Activated CD8-positive, alpha-beta T cell treated with anti-CD3 and anti-CD28 coated beads, Interleukin-2, amount 10 ng/mL, durations not matched to agents 7 days and 5 days (primary cell): ENCODE measurements around the gene PIP4P1. TPM values are rescaled to one million over a fixed set of nuclear protein-coding genes. Genes with fewer than 3 reads are reported as not detected.
A peak's percentile ranks its signal among the peaks of the same experiment; 100 is the strongest.

Experiments
- ATAC-seq: fragments of 150-1000 bp; cut with Tn5 transposase; one replicate; pipeline ENCODE4 v1.10.0; 2021; ENCODE audit warnings: moderate library complexity
- CTCF ChIA-PET: fragments of 350-600 bp; sonication (Branson Sonifier 250); formaldehyde crosslinking; loops from one replicate; lab custom pipeline; 2021; ENCODE audit warnings: antibody characterized with exemption; lab: Charles Lee
- POLR2A ChIA-PET: fragments of 350-600 bp; sonication (Branson Sonifier 250); formaldehyde crosslinking; loops from one replicate; lab custom pipeline; 2021; ENCODE audit warnings: antibody characterized with exemption; lab: Charles Lee
- DNase-seq: peaks from one replicate; pipeline ENCODE4 v3.0.0-alpha.2; 2020
- H3K27ac Mint-ChIP-seq: one replicate; pipeline ENCODE4 v1.8.0; 2021; ENCODE audit warnings: mild to moderate bottlenecking, mixed read lengths
- H3K27me3 Mint-ChIP-seq: one replicate; pipeline ENCODE4 v1.8.0; 2021; ENCODE audit warnings: low read depth, mixed read lengths
- H3K36me3 Mint-ChIP-seq: one replicate; pipeline ENCODE4 v1.8.0; 2021; ENCODE audit warnings: low read depth, mixed read lengths
- H3K4me1 Mint-ChIP-seq: one replicate; pipeline ENCODE4 v1.8.0; 2021; ENCODE audit warnings: low read depth, mixed read lengths
- H3K4me3 Mint-ChIP-seq: one replicate; pipeline ENCODE4 v1.8.0; 2021; ENCODE audit warnings: mild to moderate bottlenecking, mixed read lengths
- H3K9me3 Mint-ChIP-seq: one replicate; pipeline ENCODE4 v1.8.0; 2022; ENCODE audit warnings: mixed read lengths; ENCODE audit not compliant: insufficient read depth
- total RNA-seq, 2 experiments: library from RNA; stranded (reverse); gene quantifications; one replicate each; pipeline ENCODE4 v1.2.3, GENCODE V29; 2021

PIP4P1 gene
- total RNA-seq, 2 experiments from 2014 or later = 31.3 to 31.6 TPM

GRCh38 chr14:20493634-20494033 is 32.4 kb upstream of the PIP4P1 start:
- ATAC-seq (no peak), DNase-seq (no peak)
- Mint-ChIP-seq H3K27me3 (peaks cover 1% of the 10 kb centered on the region), H3K9me3 (no peaks in the 10 kb centered on the region), H3K27ac (no peak overlapping the region), H3K4me1 (peaks cover 63% of the 10 kb centered on the region), H3K4me3 (no peak overlapping the region), H3K36me3 (no peaks in the 10 kb centered on the region)
- CTCF ChIA-PET = interaction anchor here (0.8 to 1.1 kb wide), 2 partner anchors 76 to 166 kb away, joined by 3 read pairs; no protein-coding TSS in a partner anchor
- POLR2A ChIA-PET = no interaction called here

GRCh38 chr14:20492486-20492885 is 31.3 kb upstream of the PIP4P1 start:
- H3K36me3 Mint-ChIP-seq = no peaks in the 10 kb centered on the region
- no peaks in the 10 kb centered on the region for H3K9me3 Mint-ChIP-seq
- POLR2A ChIA-PET = no interaction called here
- H3K27me3 Mint-ChIP-seq = peaks cover 1% of the 10 kb centered on the region
- DNase-seq (no peak), ATAC-seq (no peak)
- CTCF ChIA-PET = interaction anchor here (0.6 to 0.9 kb wide), 2 partner anchors 19 to 122 kb away, joined by 3 read pairs; no protein-coding TSS in a partner anchor
- no peak overlapping the region for H3K4me3 Mint-ChIP-seq
- no peak overlapping the region for H3K27ac Mint-ChIP-seq
- H3K4me1 Mint-ChIP-seq = peaks cover 71% of the 10 kb centered on the region

DNA sequence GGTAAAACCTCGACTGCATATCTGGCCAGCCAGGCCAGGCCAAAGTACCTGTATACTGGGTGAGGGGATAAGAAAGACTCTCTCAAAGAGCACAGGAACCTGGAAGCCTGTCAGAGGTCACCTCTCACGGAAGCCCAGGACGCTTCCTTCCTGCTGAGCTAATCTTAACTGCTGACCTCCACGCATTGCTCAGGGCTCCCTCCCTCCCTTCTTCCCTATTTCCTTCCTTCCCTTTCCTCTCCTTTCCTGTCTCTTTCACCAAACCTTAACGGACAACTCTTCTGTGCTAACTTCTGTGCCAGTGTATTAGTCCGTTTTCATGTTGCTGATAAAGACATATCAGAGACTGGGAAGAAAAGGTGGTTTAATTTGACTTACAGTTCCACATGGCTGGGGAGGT is 29.3 kb upstream of the PIP4P1 start:
- DNase-seq = no peak
- no peak for ATAC-seq
- ChIA-PET POLR2A (interaction anchor here (5.0 kb wide), 1 partner anchor 21 kb away, joined by 27 read pairs; the partner anchor contains the start of gene PNP), CTCF (interaction anchor here (1.3 kb wide), 1 partner anchor 40 kb away, joined by 3 read pairs; no protein-coding TSS in a partner anchor)
- H3K27me3 Mint-ChIP-seq = peaks cover 1% of the 10 kb centered on the region
- H3K4me3 Mint-ChIP-seq = no peak overlapping the region
- no peaks in the 10 kb centered on the region for H3K36me3 Mint-ChIP-seq
- H3K9me3 Mint-ChIP-seq = no peaks in the 10 kb centered on the region
- peak overlapping the region; percentile 89 for H3K27ac Mint-ChIP-seq
- H3K4me1 Mint-ChIP-seq = peaks cover 80% of the 10 kb centered on the region

DNA sequence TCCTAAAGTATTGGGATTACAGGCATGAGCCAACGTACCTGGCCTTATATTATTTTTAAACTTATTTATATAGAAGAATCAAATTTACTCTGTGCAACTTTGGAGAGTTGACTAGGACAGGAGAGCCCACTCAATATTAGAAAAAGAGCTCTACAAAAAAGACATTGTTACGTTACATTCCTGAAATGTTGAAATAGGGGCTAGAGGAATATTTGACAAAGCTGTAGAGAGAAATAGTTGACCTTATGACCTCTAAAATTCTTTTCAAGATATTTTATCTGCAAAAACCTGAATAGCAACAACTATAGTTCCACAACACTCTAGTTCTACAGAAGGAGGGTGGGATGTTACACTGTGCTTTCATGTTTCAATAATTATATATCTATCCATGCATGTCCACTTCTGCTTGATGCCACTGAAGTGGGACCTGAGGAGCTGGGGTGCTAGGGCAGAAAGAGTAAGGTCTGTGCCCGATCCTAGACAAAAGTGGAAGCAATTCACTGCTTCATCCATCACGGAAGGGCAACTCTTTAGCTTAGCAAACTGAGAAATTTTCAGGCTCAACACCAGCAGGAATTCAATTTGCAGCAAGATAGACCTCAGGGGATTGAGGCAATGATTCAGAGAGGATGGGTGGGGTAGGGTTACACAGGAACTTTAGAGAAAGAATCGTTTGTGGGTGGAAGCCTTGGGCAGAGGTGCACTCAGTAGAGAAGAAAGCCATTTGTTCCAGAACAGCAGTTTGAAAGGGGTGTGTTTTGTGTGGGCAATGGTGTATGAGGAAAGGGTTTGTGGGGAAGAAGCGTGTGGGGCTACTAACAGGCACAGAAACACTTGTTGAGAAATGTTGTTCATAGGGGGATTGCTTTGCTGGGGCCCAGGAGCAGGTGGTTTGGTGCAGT is 28.1 kb upstream of the PIP4P1 start:
- ATAC-seq = peak; percentile 70
- H3K4me3 Mint-ChIP-seq = peak overlapping the region; percentile 30
- POLR2A ChIA-PET = interaction anchor here (5.0 kb wide), 1 partner anchor 19 kb away, joined by 27 read pairs; the partner anchor contains the start of gene PNP
- peak; percentile 45 for DNase-seq
- CTCF ChIA-PET = interaction anchor here (0.8 to 1.4 kb wide), 5 partner anchors 9 to 202 kb away, joined by 3 to 4 read pairs (median 3); no protein-coding TSS in a partner anchor
- H3K27ac Mint-ChIP-seq = peak overlapping the region; percentile 89
- peaks cover 76% of the 10 kb centered on the region for H3K4me1 Mint-ChIP-seq
- peaks cover 1% of the 10 kb centered on the region for H3K27me3 Mint-ChIP-seq
- H3K9me3 Mint-ChIP-seq = no peaks in the 10 kb centered on the region
- no peaks in the 10 kb centered on the region for H3K36me3 Mint-ChIP-seq

- no peaks in the 10 kb centered on the region for H3K9me3 Mint-ChIP-seq
- ATAC-seq (no peak), DNase-seq (no peak)
- peak overlapping the region; percentile 5 for H3K4me3 Mint-ChIP-seq
- ChIA-PET POLR2A (interaction anchor here (5.0 kb wide), 1 partner anchor 17 kb away, joined by 27 read pairs; the partner anchor contains the start of gene PNP), CTCF (interaction anchor here (1.0 to 1.7 kb wide), 9 partner anchors 11 to 204 kb away, joined by 3 to 9 read pairs (median 6); no protein-coding TSS in a partner anchor)
- H3K27ac Mint-ChIP-seq = peak overlapping the region; percentile 81
- peaks cover 1% of the 10 kb centered on the region for H3K27me3 Mint-ChIP-seq
- H3K4me1 Mint-ChIP-seq = peaks cover 64% of the 10 kb centered on the region
- H3K36me3 Mint-ChIP-seq = no peaks in the 10 kb centered on the region
Observed at GRCh38 chr14:20487396-20487725, 26.1 kb upstream of the PIP4P1 start.

- DNase-seq = no peak
- H3K4me3 Mint-ChIP-seq = peak overlapping the region; percentile 5
Observed at GRCh38 chr14:20486684-20487395, 25.6 kb upstream of the PIP4P1 start.

DNA sequence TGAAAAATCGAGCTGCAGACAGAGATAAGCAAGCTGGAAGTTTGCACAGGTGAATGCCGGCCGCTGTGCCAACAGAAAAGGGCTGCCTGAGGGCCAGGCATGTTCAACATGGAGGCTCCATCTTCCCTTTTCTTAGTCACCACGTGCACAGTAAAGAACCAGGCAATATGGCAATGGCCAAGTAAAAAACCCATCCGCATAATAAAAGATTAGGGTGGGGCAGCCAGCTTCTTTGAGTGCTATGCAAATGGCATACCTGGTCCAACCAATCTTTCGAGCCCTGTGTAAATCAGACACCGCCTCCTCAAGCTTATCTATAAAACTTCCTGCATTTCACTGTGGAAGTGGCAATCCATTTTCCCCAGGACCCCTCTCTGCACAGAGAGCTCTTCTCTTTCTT is 24.7 kb upstream of the PIP4P1 start:
- ATAC-seq = no peak
- CTCF ChIA-PET = interaction anchor here (1.3 to 1.7 kb wide), 2 partner anchors 9 to 11 kb away, joined by 4 to 7 read pairs; no protein-coding TSS in a partner anchor
- Mint-ChIP-seq H3K4me1 (peaks cover 52% of the 10 kb centered on the region), H3K27ac (no peak overlapping the region), H3K4me3 (no peak overlapping the region), H3K36me3 (no peaks in the 10 kb centered on the region), H3K9me3 (no peaks in the 10 kb centered on the region), H3K27me3 (no peaks in the 10 kb centered on the region)
- POLR2A ChIA-PET = interaction anchor here (5.0 kb wide), 1 partner anchor 16 kb away, joined by 27 read pairs; the partner anchor contains the start of gene PNP
- no peak for DNase-seq

More at GRCh38 chr14:20486684-20487395, 25.6 kb upstream of the PIP4P1 start:
- Mint-ChIP-seq H3K4me1 (peaks cover 61% of the 10 kb centered on the region), H3K27me3 (peaks cover 1% of the 10 kb centered on the region), H3K9me3 (no peaks in the 10 kb centered on the region), H3K27ac (peak overlapping the region; percentile 81), H3K36me3 (no peaks in the 10 kb centered on the region)
- CTCF ChIA-PET = interaction anchor here (1.2 to 1.7 kb wide), 9 partner anchors 10 to 204 kb away, joined by 3 to 9 read pairs (median 6); no protein-coding TSS in a partner anchor
- no peak for ATAC-seq
- POLR2A ChIA-PET = interaction anchor here (0.6 to 5.0 kb wide), 2 partner anchors 17 to 547 kb away, joined by 4 to 27 read pairs; partner anchors contain the start of gene PNP

DNA sequence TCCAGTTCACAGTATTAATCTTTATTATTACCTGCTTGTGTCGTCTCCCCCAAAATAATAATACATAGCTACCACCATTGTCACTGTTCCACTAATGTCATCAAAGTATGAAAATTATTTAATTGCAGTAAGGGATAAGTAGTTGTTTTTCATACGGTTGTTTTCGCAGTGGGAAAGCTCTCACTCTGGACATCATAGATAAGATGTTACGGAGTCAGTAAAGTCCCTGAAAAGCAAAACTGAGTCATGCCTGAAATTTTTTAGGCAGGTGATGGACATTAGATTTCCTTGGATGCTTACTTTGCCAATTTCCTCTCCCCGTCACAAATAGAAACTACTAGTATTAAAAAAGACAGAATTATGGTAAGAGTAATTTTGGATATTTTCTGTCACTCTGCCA is 21.1 kb upstream of the PIP4P1 start:
- Mint-ChIP-seq H3K4me1 (peaks cover 33% of the 10 kb centered on the region), H3K27ac (no peak overlapping the region), H3K4me3 (no peak overlapping the region), H3K36me3 (peaks cover 23% of the 10 kb centered on the region), H3K27me3 (no peaks in the 10 kb centered on the region), H3K9me3 (no peaks in the 10 kb centered on the region)
- ATAC-seq (no peak), DNase-seq (no peak)
- CTCF ChIA-PET = interaction anchor here (2.0 kb wide), 1 partner anchor 12 kb away, joined by 6 read pairs; no protein-coding TSS in a partner anchor
- POLR2A ChIA-PET = no interaction called here

DNA sequence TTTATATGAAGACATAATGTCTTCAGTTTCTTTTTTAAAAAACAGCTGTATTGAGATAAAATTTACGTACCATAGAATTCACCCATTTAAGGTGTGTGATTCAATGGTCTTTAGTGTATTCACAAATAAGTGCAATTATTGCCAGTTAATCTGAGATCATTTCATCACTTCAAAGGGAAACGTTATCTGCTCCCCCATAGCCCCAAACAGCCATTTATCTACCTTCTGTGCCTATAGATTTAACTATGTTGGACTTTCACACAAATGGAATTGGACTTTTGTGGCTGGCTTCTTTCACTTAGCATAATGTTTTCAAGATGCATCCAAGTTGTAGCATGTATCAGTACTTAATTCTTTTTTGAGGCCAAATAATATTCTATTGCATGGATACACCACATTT is 17.7 kb upstream of the PIP4P1 start:
- DNase-seq (no peak), ATAC-seq (no peak)
- H3K4me1 Mint-ChIP-seq = peaks cover 47% of the 10 kb centered on the region
- ChIA-PET CTCF (interaction anchor here (0.9 to 1.7 kb wide), 3 partner anchors 23 to 152 kb away, joined by 3 to 4 read pairs (median 4); partner anchors contain the start of gene PARP2), POLR2A (interaction anchor here (0.6 to 4.0 kb wide), 5 partner anchors 9 to 39 kb away, joined by 3 to 27 read pairs (median 3); partner anchors contain the start of genes APEX1, OSGEP, PIP4P1 and PNP)
- no peak overlapping the region for H3K27ac Mint-ChIP-seq
- no peak overlapping the region for H3K4me3 Mint-ChIP-seq
- H3K27me3 Mint-ChIP-seq = no peaks in the 10 kb centered on the region
- peaks cover 58% of the 10 kb centered on the region for H3K36me3 Mint-ChIP-seq
- H3K9me3 Mint-ChIP-seq = no peaks in the 10 kb centered on the region

DNA sequence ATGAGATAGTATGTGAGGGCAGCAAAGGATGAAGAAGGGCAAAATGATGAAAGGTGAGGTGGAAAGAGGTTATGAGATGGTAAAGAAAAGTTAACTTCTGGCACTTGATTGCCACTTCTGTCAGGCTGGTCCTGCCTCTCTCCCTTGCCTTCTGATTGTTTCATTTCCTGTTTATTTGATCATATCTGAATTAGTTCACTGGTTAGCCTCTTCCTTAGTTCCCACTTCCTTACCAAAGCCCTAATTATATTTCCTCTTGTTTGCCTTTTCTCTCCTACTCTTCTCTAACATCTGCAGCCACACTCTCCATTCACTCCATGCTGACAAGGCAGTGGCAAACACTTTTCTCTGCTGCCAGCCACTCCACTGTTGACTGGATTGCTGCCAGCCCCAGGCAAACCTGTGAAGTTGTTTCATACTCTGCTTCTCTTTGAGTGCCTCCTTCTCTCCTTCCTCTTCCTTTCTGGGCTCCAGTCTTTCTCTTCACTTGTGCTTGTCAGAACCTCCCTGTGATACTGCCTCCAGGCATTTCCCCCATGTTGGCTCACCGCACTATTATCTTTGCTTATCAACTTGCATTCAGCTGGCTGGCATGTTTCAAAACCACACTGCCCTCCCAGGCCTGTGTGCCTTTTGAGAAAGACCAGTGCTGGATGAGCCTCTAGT is 16.1 kb upstream of the PIP4P1 start:
- POLR2A ChIA-PET = interaction anchor here (2.9 to 4.0 kb wide), 2 partner anchors 8 to 22 kb away, joined by 12 to 27 read pairs; partner anchors contain the start of genes APEX1, OSGEP and PNP
- peak overlapping the region; percentile 89 for H3K27ac Mint-ChIP-seq

More for the DNA sequence above, 16.1 kb upstream of the PIP4P1 start:
- Mint-ChIP-seq H3K4me1 (peaks cover 57% of the 10 kb centered on the region), H3K27me3 (no peaks in the 10 kb centered on the region), H3K4me3 (peak overlapping the region; percentile 44), H3K36me3 (peaks cover 72% of the 10 kb centered on the region), H3K9me3 (no peaks in the 10 kb centered on the region)
- peak; percentile 48 for ATAC-seq
- peak; percentile 50 for DNase-seq
- CTCF ChIA-PET = interaction anchor here (0.9 to 1.8 kb wide), 3 partner anchors 10 to 131 kb away, joined by 3 to 7 read pairs (median 3); no protein-coding TSS in a partner anchor
